Smooth muscle cell (in vitro differentiated cells): Measurements from ENCODE around the gene NOX4. TPM values are rescaled to one million over a fixed set of nuclear protein-coding genes. Genes with fewer than 3 reads are reported as not detected.

ENCODE experiments used
- DNase-seq: peaks from one replicate; lab custom pipeline; 2025; ENCODE audit not compliant: unreplicated experiment; lab: John Stamatoyannopoulos, UW
- H2AFZ ChIP-seq: fragments of 200-600 bp; sonication (generic); 2 replicates; pipeline ENCODE4 v1.6.0; 2016; ENCODE audit warnings: antibody characterized with exemption, low read depth, mild to moderate bottlenecking
- H3F3A ChIP-seq: fragments of 200-600 bp; sonication (generic); 2 replicates; pipeline ENCODE4 v1.6.0; 2017; ENCODE audit warnings: antibody characterized with exemption, low read depth
- H3K27ac ChIP-seq: fragments of 200-600 bp; sonication (generic); 2 replicates; pipeline ENCODE4 v1.5.1; 2016; ENCODE audit warnings: low read depth, mild to moderate bottlenecking
- H3K27me3 ChIP-seq: fragments of 200-600 bp; sonication (generic); 2 replicates; pipeline ENCODE4 v1.6.1; 2016; ENCODE audit warnings: low read depth, mild to moderate bottlenecking
- H3K36me3 ChIP-seq: fragments of 200-600 bp; sonication (generic); 2 replicates; pipeline ENCODE4 v1.5.1; 2016; ENCODE audit warnings: low read depth
- H3K4me1 ChIP-seq: fragments of 200-600 bp; sonication (generic); 2 replicates; pipeline ENCODE4 v1.5.1; 2016; ENCODE audit warnings: low read depth
- H3K4me2 ChIP-seq: fragments of 200-600 bp; sonication (generic); 2 replicates; pipeline ENCODE4 v1.6.0; 2016; ENCODE audit warnings: mild to moderate bottlenecking
- H3K4me3 ChIP-seq: fragments of 200-600 bp; sonication (generic); 2 replicates; pipeline ENCODE4 v1.5.1; 2016; ENCODE audit warnings: mild to moderate bottlenecking
- H3K79me2 ChIP-seq: fragments of 200-600 bp; sonication (generic); 2 replicates; pipeline ENCODE4 v1.6.0; 2016; ENCODE audit warnings: low read depth, mild to moderate bottlenecking
- H3K9ac ChIP-seq: fragments of 200-600 bp; sonication (generic); 2 replicates; pipeline ENCODE4 v1.6.0; 2016; ENCODE audit warnings: low read depth
- H3K9me3 ChIP-seq: fragments of 200-600 bp; sonication (generic); replicated peaks from 2 replicates; pipeline ENCODE4 v1.5.1; 2016; ENCODE audit warnings: low read depth
- H4K20me1 ChIP-seq: fragments of 200-600 bp; sonication (generic); 2 replicates; pipeline ENCODE4 v1.6.0; 2016; ENCODE audit warnings: low read depth
- CTCF ChIP-seq: fragments of 200-600 bp; sonication (generic); IDR thresholded peaks from 2 replicates; pipeline ENCODE4 v1.5.1; 2017; ENCODE audit warnings: borderline replicate concordance, mild to moderate bottlenecking, antibody characterized with exemption; ENCODE audit not compliant: insufficient read depth, poor library complexity, severe bottlenecking
- WGBS: methylation state at CpG from one replicate; pipeline ENCODE4 v1.1.7; 2016; ENCODE audit warnings: low lambda C conversion rate; 5-methylcytosine and 5-hydroxymethylcytosine counted together
- polyA plus RNA-seq: library from polyadenylated mRNA; unstranded; fragments of >200 nt; fragmentation: Nextera tagmentation; extraction: Ambion mirVana; gene quantifications from 2 replicates; pipeline ENCODE4 v1.2.1, GENCODE V29; 2016
- total RNA-seq: library from RNA; depleted of rRNA; stranded (reverse); fragments of >200 nt; gene quantifications from 2 replicates; pipeline ENCODE4 v1.2.3, GENCODE V29; 2014

The NOX4 gene
- total and polyA plus RNA-seq, 2 experiments from 2014 or later, result 7.3 to 31.9 TPM

- Histone ChIP-seq H3F3A (no peaks in the 10 kb centered on the region), H3K9ac (no peak overlapping the region), H3K4me2 (no peak overlapping the region), H3K4me3 (no peak overlapping the region), H3K9me3 (no peaks in the 10 kb centered on the region), H3K36me3 (no peaks in the 10 kb centered on the region), H3K27me3 (no peaks in the 10 kb centered on the region), H3K4me1 (no peaks in the 10 kb centered on the region), H3K79me2 (no peaks in the 10 kb centered on the region), H3K27ac (no peak overlapping the region), H2AFZ (no peak overlapping the region), H4K20me1 (no peaks in the 10 kb centered on the region)
- TF ChIP-seq CTCF, result no peak
- no peak for DNase-seq
- 88% methylated on average over 1 of the region's 1 CpG for WGBS
These were observed 215.2 kb downstream of the NOX4 start for GRCh38 chr11:89275966-89276365.

Other genes starting within 250 kb of the NOX4 start
- gene TRIM77, start 218.9 kb upstream of the NOX4 start, total RNA-seq, result not detected in 2 replicates
- not detected in 2 replicates for gene TRIM77, start 218.9 kb upstream of the NOX4 start, polyA plus RNA-seq